GM19467 (cell line): Measurements from ENCODE around the gene POLR3G.

Experiments used
- ATAC-seq: cut with Tn5 transposase; IDR thresholded peaks from one replicate; pipeline ENCODE4 v1.9.1; 2021; ENCODE audit warnings: mild to moderate bottlenecking, moderate library complexity; ENCODE audit not compliant: unreplicated experiment

The POLR3G gene

GRCh38 chr5:90495146-90495545 is 20.5 kb downstream of the POLR3G start:
- ATAC-seq: no peak

- ATAC-seq: no peak
Measured at GRCh38 chr5:90503596-90503995, 28.9 kb downstream of the POLR3G start.

GRCh38 chr5:90504743-90505142 is 30.1 kb downstream of the POLR3G start:
- no peak for ATAC-seq

GRCh38 chr5:90506221-90506620 is 31.6 kb downstream of the POLR3G start:
- ATAC-seq: no peak

GRCh38 chr5:90510438-90510837 is 35.8 kb downstream of the POLR3G start:
- ATAC-seq: no peak

GRCh38 chr5:90514520-90514919 is 39.9 kb downstream of the POLR3G start:
- ATAC-seq: no peak

- ATAC-seq: no peak
Measured at GRCh38 chr5:90518661-90519060, 44.0 kb downstream of the POLR3G start.

- ATAC-seq: no peak
Measured at GRCh38 chr5:90519081-90519480, 44.4 kb downstream of the POLR3G start.

- ATAC-seq: no peak
Measured at GRCh38 chr5:90528601-90529193, 54.0 kb downstream of the POLR3G start.

GRCh38 chr5:90529194-90529938 is 54.7 kb downstream of the POLR3G start, which contains the start of gene LYSMD3:
TSS of gene LYSMD3 (minus strand) at chr5:90529584. CDS start at chr5:90525289, 4,295 bp downstream.
- peak; percentile 91 for ATAC-seq

- ATAC-seq: peak; percentile 41
Measured at GRCh38 chr5:90529939-90530677, 55.4 kb downstream of the POLR3G start.

GRCh38 chr5:90530736-90531487 is 56.2 kb downstream of the POLR3G start:
- ATAC-seq: no peak

GRCh38 chr5:90533794-90534193 is 59.1 kb downstream of the POLR3G start:
- ATAC-seq: no peak

GRCh38 chr5:90534922-90535321 is 60.3 kb downstream of the POLR3G start:
- ATAC-seq: no peak

- no peak for ATAC-seq
Measured at GRCh38 chr5:90542827-90543519, 68.3 kb downstream of the POLR3G start.

- ATAC-seq: no peak
Measured at GRCh38 chr5:90545511-90545910, 70.8 kb downstream of the POLR3G start.

GRCh38 chr5:90546216-90546837 is 71.7 kb downstream of the POLR3G start:
- ATAC-seq: no peak

GRCh38 chr5:90547072-90547536 is 72.4 kb downstream of the POLR3G start:
- no peak for ATAC-seq

GRCh38 chr5:90548069-90548593 is 73.5 kb downstream of the POLR3G start:
- ATAC-seq: no peak

- ATAC-seq: no peak
Measured at GRCh38 chr5:90549223-90549622, 74.6 kb downstream of the POLR3G start.
